ENCODE data around the gene CNBP. TPM values are rescaled to one million over a fixed set of nuclear protein-coding genes. Genes with fewer than 3 reads are reported as not detected.

The CNBP gene
- total RNA-seq, 1 donor from 2014 or later, result 217 TPM

DNA sequence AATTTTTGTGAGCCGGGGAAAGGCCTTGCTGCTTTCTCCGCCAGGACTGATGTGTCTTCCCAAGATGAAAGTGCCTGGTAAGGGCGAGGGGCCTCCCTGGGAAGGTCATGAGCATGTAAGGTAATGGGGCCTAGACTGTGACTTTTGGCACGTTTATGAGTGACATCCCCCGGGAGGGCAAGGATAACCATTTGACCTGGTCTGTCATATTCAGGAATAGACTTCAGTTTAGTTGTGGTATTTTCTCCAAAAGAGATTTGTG is 631 bp upstream of the CNBP start:
- no peaks in the 10 kb centered on the region for H3K9me3 Mint-ChIP-seq
- H3K4me1 Mint-ChIP-seq, result peaks cover 32% of the 10 kb centered on the region
- H3K27me3 Mint-ChIP-seq (ENCODE audit: low read depth), result no peaks in the 10 kb centered on the region
- peaks cover under 1% of the 10 kb centered on the region for H3K36me3 Mint-ChIP-seq
- no peak for DNase-seq (ENCODE audit: low spot score in 2 of 2, unreplicated experiment in 2 of 2)
- peak overlapping the region; percentile 91 for H3K27ac Mint-ChIP-seq
- peak overlapping the region; percentile 90 for H3K4me3 Mint-ChIP-seq
- TF ChIP-seq, protein P1, sequence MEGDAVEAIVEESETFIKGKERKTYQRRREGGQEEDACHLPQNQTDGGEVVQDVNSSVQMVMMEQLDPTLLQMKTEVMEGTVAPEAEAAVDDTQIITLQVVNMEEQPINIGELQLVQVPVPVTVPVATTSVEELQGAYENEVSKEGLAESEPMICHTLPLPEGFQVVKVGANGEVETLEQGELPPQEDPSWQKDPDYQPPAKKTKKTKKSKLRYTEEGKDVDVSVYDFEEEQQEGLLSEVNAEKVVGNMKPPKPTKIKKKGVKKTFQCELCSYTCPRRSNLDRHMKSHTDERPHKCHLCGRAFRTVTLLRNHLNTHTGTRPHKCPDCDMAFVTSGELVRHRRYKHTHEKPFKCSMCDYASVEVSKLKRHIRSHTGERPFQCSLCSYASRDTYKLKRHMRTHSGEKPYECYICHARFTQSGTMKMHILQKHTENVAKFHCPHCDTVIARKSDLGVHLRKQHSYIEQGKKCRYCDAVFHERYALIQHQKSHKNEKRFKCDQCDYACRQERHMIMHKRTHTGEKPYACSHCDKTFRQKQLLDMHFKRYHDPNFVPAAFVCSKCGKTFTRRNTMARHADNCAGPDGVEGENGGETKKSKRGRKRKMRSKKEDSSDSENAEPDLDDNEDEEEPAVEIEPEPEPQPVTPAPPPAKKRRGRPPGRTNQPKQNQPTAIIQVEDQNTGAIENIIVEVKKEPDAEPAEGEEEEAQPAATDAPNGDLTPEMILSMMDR (IDR thresholded peaks at IDR 0.05; ENCODE audit: unreplicated experiment), result no peak

DNA sequence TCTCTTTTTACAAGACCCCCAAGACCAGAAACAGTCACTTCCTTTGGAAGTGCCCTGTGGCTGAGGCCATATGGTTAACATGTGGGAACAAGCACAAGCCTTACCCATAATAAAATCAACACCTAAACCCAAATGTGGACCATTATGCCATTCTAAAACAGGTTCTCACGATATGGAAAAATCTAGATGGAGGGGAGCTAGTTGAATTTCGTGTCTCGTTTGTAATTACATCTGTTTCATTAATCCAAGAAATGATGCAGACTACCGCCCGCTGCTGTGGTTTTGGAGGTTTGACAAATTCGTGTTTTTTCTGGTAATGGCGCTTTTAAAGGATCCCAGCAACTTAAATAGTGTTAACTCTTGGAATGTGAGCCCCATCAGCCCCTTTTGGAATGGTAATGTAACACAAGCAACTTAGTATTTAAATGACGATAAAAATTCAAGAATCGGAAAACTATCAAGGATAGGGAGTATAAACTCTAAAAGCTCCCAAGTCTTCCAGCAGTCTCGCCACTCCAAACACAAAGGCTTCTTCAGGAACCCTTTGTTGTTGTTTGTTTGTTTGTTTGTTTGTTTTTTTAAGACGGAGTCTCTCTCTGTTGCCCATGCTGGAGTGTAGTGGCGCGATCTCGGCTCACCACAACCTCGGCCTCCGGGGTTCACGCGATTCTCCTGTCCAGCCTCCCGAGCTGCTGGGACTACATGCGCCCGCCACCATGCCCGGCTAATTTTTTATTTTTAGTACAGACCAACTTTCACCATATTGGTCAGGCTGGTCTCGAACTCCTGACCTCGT is 1.1 kb downstream of the CNBP start:
- Mint-ChIP-seq H3K27ac (peak overlapping the region; percentile 91), H3K36me3 (peaks cover 2% of the 10 kb centered on the region), H3K4me1 (peaks cover 33% of the 10 kb centered on the region), H3K27me3 (ENCODE audit: low read depth) (no peaks in the 10 kb centered on the region), H3K9me3 (no peaks in the 10 kb centered on the region), H3K4me3 (peak overlapping the region; percentile 90)
- DNase-seq (ENCODE audit: low spot score in 2 of 2, unreplicated experiment in 2 of 2), result peak in 1 of 2 experiments; percentile 41
- TF ChIP-seq, protein P1 (IDR thresholded peaks at IDR 0.05; ENCODE audit: unreplicated experiment), result no peak

DNA sequence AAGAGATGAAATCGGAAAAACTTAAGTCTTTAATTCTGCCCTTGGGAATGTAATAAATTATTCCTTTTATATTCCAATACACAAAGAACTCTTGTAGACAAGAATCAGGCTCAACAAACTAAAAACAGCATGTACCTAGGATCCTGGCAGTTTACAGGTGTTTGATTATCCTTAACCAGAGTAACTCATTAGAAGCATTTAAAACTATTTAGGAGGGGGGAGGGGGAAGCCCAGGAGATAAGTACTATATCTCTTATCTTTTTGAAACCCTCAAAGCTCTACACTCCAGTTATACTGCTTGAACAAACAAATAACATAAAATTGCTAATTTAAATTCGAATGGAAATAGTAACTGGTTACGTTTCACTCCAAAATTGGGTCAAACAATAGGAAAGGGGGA is 1.9 kb downstream of the CNBP start:
- H3K4me3 Mint-ChIP-seq, result peak overlapping the region; percentile 90

DNA sequence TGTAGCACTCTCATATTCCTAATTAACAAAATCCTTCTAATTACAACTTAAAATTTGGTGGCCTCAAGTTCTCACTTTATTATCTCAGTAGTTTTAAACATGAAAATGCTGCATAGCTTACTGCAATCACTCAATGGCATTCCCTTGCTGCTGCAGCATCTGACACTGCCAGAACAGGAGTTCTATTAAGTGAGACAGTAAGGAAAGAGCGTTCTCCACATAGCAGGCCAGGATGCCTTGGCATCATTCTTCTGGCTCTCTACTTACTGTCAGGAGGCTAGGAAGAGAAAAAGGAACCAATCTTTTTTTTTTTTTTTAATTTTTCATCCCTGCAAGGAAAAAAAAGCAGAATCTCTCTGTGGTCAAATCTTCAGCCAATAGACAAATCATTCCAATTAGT is 3.2 kb downstream of the CNBP start:
- TF ChIP-seq, protein P1 (IDR thresholded peaks at IDR 0.05; ENCODE audit: unreplicated experiment), result no peak
- DNase-seq (ENCODE audit: low spot score in 2 of 2, unreplicated experiment in 2 of 2), result no peak
- Mint-ChIP-seq H3K4me3 (peak overlapping the region; percentile 34), H3K4me1 (peaks cover 33% of the 10 kb centered on the region), H3K27ac (peak overlapping the region; percentile 74), H3K9me3 (no peaks in the 10 kb centered on the region), H3K36me3 (peaks cover 5% of the 10 kb centered on the region), H3K27me3 (ENCODE audit: low read depth) (no peaks in the 10 kb centered on the region)

More for the DNA sequence above, 1.9 kb downstream of the CNBP start:
- H3K36me3 Mint-ChIP-seq, result peaks cover 2% of the 10 kb centered on the region
- H3K9me3 Mint-ChIP-seq, result no peaks in the 10 kb centered on the region
- TF ChIP-seq, protein P1 (IDR thresholded peaks at IDR 0.05; ENCODE audit: unreplicated experiment), result no peak
- no peak for DNase-seq (ENCODE audit: low spot score in 2 of 2, unreplicated experiment in 2 of 2)
- H3K27ac Mint-ChIP-seq, result peak overlapping the region; percentile 91
- no peaks in the 10 kb centered on the region for H3K27me3 Mint-ChIP-seq (ENCODE audit: low read depth)
- peaks cover 33% of the 10 kb centered on the region for H3K4me1 Mint-ChIP-seq

DNA sequence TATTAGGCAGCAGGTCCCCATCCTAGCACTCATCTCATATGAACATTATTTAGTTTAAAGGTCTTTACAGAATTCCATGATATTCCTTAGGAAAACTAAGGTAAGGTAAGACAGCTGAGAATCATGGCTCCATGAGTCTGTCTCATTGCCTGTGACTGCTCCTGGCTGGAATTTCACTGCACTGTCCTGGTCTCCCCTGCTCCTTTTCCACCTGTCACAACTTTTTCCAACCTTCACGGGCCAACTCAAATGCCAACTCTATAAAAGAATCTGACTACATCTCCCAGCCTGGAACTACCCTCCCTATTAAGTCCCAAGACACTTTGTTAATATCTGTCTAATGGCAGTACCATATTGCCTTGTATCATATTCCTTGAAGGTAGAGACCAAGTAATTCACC is 7.6 kb downstream of the CNBP start:
- TF ChIP-seq, protein P1 (IDR thresholded peaks at IDR 0.05; ENCODE audit: unreplicated experiment), result no peak
- Mint-ChIP-seq H3K4me1 (peaks cover 10% of the 10 kb centered on the region), H3K36me3 (peaks cover 10% of the 10 kb centered on the region), H3K4me3 (no peak overlapping the region), H3K27me3 (ENCODE audit: low read depth) (no peaks in the 10 kb centered on the region), H3K27ac (no peak overlapping the region), H3K9me3 (no peaks in the 10 kb centered on the region)
- DNase-seq (ENCODE audit: low spot score in 2 of 2, unreplicated experiment in 2 of 2), result no peak

All from mesothelial cell of epicardium (in vitro differentiated cells).